H9 (cell line): ENCODE data around the gene TRA2B. TPM values are rescaled to one million over a fixed set of nuclear protein-coding genes. Genes with fewer than 3 reads are reported as not detected.
A peak's percentile ranks its signal among the peaks of the same experiment; 100 is the strongest.

ENCODE experiments used
- DNase-seq: peaks from one replicate; pipeline ENCODE4 v3.0.0-alpha.2; 2017
- H2AFZ ChIP-seq: one replicate; pipeline ENCODE4 v1.6.1; 2013; ENCODE audit warnings: mild to moderate bottlenecking, low read length, control low read depth, moderate library complexity
- H2AK5ac ChIP-seq: 2 replicates; pipeline ENCODE4 v1.6.1; 2013; ENCODE audit warnings: low read length, control low read depth, mixed read lengths; ENCODE audit not compliant: insufficient read length
- H2BK120ac ChIP-seq: one replicate; pipeline ENCODE4 v1.6.1; 2013; ENCODE audit warnings: low read depth, mild to moderate bottlenecking, low read length, control low read depth, inconsistent platforms; ENCODE audit not compliant: poor library complexity, severe bottlenecking
- H2BK12ac ChIP-seq: 2 replicates; pipeline ENCODE4 v1.6.1; 2013; ENCODE audit warnings: low read length, control low read depth, mixed read lengths, low read depth; ENCODE audit not compliant: insufficient read length
- H2BK15ac ChIP-seq: 2 replicates; pipeline ENCODE4 v1.6.1; 2013; ENCODE audit warnings: low read depth, low read length, control low read depth
- H2BK20ac ChIP-seq: one replicate; pipeline ENCODE4 v1.6.1; 2013; ENCODE audit warnings: low read depth, mild to moderate bottlenecking, low read length, control low read depth, inconsistent platforms; ENCODE audit not compliant: poor library complexity, severe bottlenecking
- H2BK5ac ChIP-seq: 2 replicates; pipeline ENCODE4 v1.6.1; 2013; ENCODE audit warnings: low read length, control low read depth, mixed read lengths; ENCODE audit not compliant: insufficient read length
- H3K14ac ChIP-seq: 2 replicates; pipeline ENCODE4 v1.6.1; 2013; ENCODE audit warnings: low read length, control low read depth; ENCODE audit not compliant: insufficient read depth
- H3K18ac ChIP-seq: 2 replicates; pipeline ENCODE4 v1.6.1; 2013; ENCODE audit warnings: low read depth, mild to moderate bottlenecking, mixed read lengths, low read length, control low read depth; ENCODE audit not compliant: insufficient read length
- H3K23ac ChIP-seq: 2 replicates; pipeline ENCODE4 v1.6.1; 2013; ENCODE audit warnings: low read length, control low read depth, mixed read lengths, low read depth; ENCODE audit not compliant: insufficient read length
- H3K23me2 ChIP-seq: 2 replicates; pipeline ENCODE4 v1.6.1; 2013; ENCODE audit warnings: low read depth, mild to moderate bottlenecking, mixed read lengths, low read length, control low read depth; ENCODE audit not compliant: insufficient read length, poor library complexity, severe bottlenecking
- H3K27ac ChIP-seq: 2 replicates; pipeline ENCODE4 v1.5.1; 2013; ENCODE audit warnings: low read length, control low read depth, mixed read lengths, low read depth; ENCODE audit not compliant: insufficient read length
- H3K27me3 ChIP-seq: 2 replicates; pipeline ENCODE4 v1.6.1; 2013; ENCODE audit warnings: low read length, control low read depth, inconsistent platforms; ENCODE audit not compliant: insufficient read depth
- H3K4ac ChIP-seq: 2 replicates; pipeline ENCODE4 v1.6.1; 2013; ENCODE audit warnings: low read depth, mild to moderate bottlenecking, control low read depth, inconsistent platforms, low read length, moderate library complexity
- H3K4me1 ChIP-seq: 2 replicates; pipeline ENCODE4 v1.6.1; 2013; ENCODE audit warnings: low read length, control low read depth, inconsistent platforms; ENCODE audit not compliant: insufficient read depth
- H3K4me2 ChIP-seq: 2 replicates; pipeline ENCODE4 v1.6.1; 2013; ENCODE audit warnings: low read length, control low read depth, mixed read lengths; ENCODE audit not compliant: insufficient read length, insufficient read depth
- H3K56ac ChIP-seq: 2 replicates; pipeline ENCODE4 v1.6.1; 2013; ENCODE audit warnings: low read depth, mild to moderate bottlenecking, mixed read lengths, low read length, control low read depth; ENCODE audit not compliant: insufficient read length
- H3K79me1 ChIP-seq: 2 replicates; pipeline ENCODE4 v1.6.1; 2013; ENCODE audit warnings: low read depth, mild to moderate bottlenecking, moderate library complexity, low read length, control low read depth, inconsistent platforms; ENCODE audit not compliant: insufficient read depth, poor library complexity, severe bottlenecking
- H3K79me2 ChIP-seq: 2 replicates; pipeline ENCODE4 v1.6.1; 2013; ENCODE audit warnings: low read length, control low read depth, inconsistent platforms; ENCODE audit not compliant: insufficient read depth
- H3K9ac ChIP-seq: 2 replicates; pipeline ENCODE4 v1.6.1; 2013; ENCODE audit warnings: low read length, control low read depth, mixed read lengths; ENCODE audit not compliant: insufficient read length; ENCODE audit errors: extremely low read depth
- H3K9me3 ChIP-seq: one replicate; pipeline ENCODE4 v1.6.1; 2013; ENCODE audit warnings: low read depth, low read length, inconsistent platforms; ENCODE audit not compliant: control insufficient read depth
- H3T11ph ChIP-seq: one replicate; pipeline ENCODE4 v1.6.1; 2013; ENCODE audit warnings: mild to moderate bottlenecking, low read length, control low read depth, inconsistent platforms
- H4K20me1 ChIP-seq: one replicate; pipeline ENCODE4 v1.6.1; 2013; ENCODE audit not compliant: control insufficient read depth, insufficient read length, insufficient read depth
- H4K5ac ChIP-seq: 2 replicates; pipeline ENCODE4 v1.6.1; 2013; ENCODE audit warnings: low read depth, mild to moderate bottlenecking, mixed read lengths, low read length, control low read depth; ENCODE audit not compliant: insufficient read length
- H4K8ac ChIP-seq: replicated peaks from 2 replicates; pipeline ENCODE4 v1.6.1; 2013; ENCODE audit warnings: low read length, control low read depth, mixed read lengths, low read depth; ENCODE audit not compliant: insufficient read length
- H4K91ac ChIP-seq: 2 replicates; pipeline ENCODE4 v1.6.1; 2013; ENCODE audit warnings: low read depth, mild to moderate bottlenecking, moderate library complexity, mixed read lengths, low read length, control low read depth; ENCODE audit not compliant: insufficient read length
- H3K27ac Mint-ChIP-seq, 3 experiments: 2 replicates in 2 of 3; 3 replicates in 1 of 3; pipeline ENCODE4 v1.8.0; 2020 to 2021; ENCODE audit warnings: mixed read lengths in 3 of 3, mild to moderate bottlenecking in 1 of 3, moderate library complexity in 1 of 3
- H3K27me3 Mint-ChIP-seq: 2 replicates; pipeline ENCODE4 v1.8.0; 2021; ENCODE audit warnings: low read depth, mild to moderate bottlenecking, moderate library complexity, mixed read lengths
- H3K36me3 Mint-ChIP-seq, 3 experiments: 2 replicates in 2 of 3; 3 replicates in 1 of 3; pipeline ENCODE4 v1.8.0; 2020 to 2021; ENCODE audit warnings: low read depth in 3 of 3, mixed read lengths in 3 of 3; ENCODE audit not compliant: insufficient read depth in 1 of 3
- H3K4me1 Mint-ChIP-seq, 2 experiments: 2 replicates each; pipeline ENCODE4 v1.8.0; 2020; ENCODE audit warnings: mixed read lengths in 2 of 2
- H3K4me3 Mint-ChIP-seq, 2 experiments: 2 replicates in 1 of 2; 3 replicates in 1 of 2; pipeline ENCODE4 v1.8.0; 2020 to 2021; ENCODE audit warnings: mild to moderate bottlenecking in 2 of 2, mixed read lengths in 2 of 2, moderate library complexity in 1 of 2
- H3K9me3 Mint-ChIP-seq, 2 experiments: 2 replicates in 1 of 2; 3 replicates in 1 of 2; pipeline ENCODE4 v1.8.0; 2020; ENCODE audit warnings: mild to moderate bottlenecking in 2 of 2, mixed read lengths in 2 of 2, moderate library complexity in 1 of 2
- WGBS: extraction: QIAGEN DNeasy Blood & Tissue Kit; methylation state at CpG from one replicate; pipeline ENCODE4 v1.1.7; 2013; ENCODE audit warnings: missing lambda C conversion rate, low lambda C conversion rate, mixed read lengths; ENCODE audit not compliant: insufficient read length; ENCODE audit errors: extremely low coverage; 5-methylcytosine and 5-hydroxymethylcytosine counted together
- total RNA-seq: library from RNA; stranded (reverse); gene quantifications from 2 replicates; pipeline ENCODE4 v1.2.1, GENCODE V29; 2021
- TF ChIP-seq, protein P1 (sequence below): fragments of 200-600 bp; sonication (generic); conservative IDR thresholded peaks from 3 replicates; pipeline ENCODE4 v1.8.0; 2021; ENCODE audit warnings: antibody characterized with exemption, mild to moderate bottlenecking

The TRA2B gene
- total RNA-seq, 1 experiment from 2014 or later: 344 TPM

DNA sequence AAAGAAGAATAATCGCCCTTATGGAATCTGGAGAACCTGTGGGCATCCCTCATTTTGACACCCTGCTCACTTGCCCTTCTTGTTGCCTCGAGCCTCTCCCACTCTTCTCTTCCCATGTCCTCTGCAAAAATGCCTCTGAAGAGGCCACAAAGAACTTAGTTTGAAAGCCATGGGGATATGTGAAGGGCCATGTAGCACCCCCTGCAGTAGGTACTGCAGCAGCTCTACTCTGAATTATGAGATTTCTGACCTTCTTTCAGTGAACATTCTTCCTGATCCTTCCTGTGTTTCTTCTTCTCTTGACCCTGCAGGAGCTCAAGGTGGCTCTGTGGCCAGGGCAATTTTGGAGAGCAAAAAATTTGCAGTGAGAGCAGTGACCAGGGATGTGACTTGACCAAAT lies 30.4 kb upstream of the TRA2B start:
- Histone ChIP-seq H3K4ac (no peak overlapping the region), H3K56ac (no peak overlapping the region), H2BK15ac (no peak overlapping the region), H2BK12ac (no peak overlapping the region), H3K27ac (no peak overlapping the region), H2AFZ (no peak overlapping the region), H3T11ph (no peak overlapping the region), H3K23ac (no peak overlapping the region), H3K9me3 (no peaks in the 10 kb centered on the region), H3K79me2 (no peaks in the 10 kb centered on the region), H2AK5ac (no peak overlapping the region), H3K4me2 (no peak overlapping the region), H3K79me1 (no peaks in the 10 kb centered on the region), H3K4me1 (no peaks in the 10 kb centered on the region), H2BK120ac (no peak overlapping the region), H4K5ac (no peak overlapping the region), H2BK20ac (no peak overlapping the region), H3K14ac (no peak overlapping the region), H3K27me3 (no peaks in the 10 kb centered on the region), H4K20me1 (no peaks in the 10 kb centered on the region), H2BK5ac (no peak overlapping the region), H3K23me2 (no peaks in the 10 kb centered on the region), H4K8ac (no peak overlapping the region), H3K18ac (no peak overlapping the region), H3K9ac (no peak overlapping the region), H4K91ac (no peak overlapping the region)
- DNase-seq: no peak
- Mint-ChIP-seq H3K27me3 (peaks cover 2% of the 10 kb centered on the region), H3K9me3 (peaks cover 3 to 8% of the 10 kb centered on the region in 2 experiments; a peak in 4 of 5 replicates), H3K4me3 (no peak overlapping the region), H3K27ac (no peak overlapping the region), H3K36me3 (no peaks in the 10 kb centered on the region), H3K4me1 (no peaks in the 10 kb centered on the region)
- WGBS: no CpG with 5 or more reads among the region's 2 CpGs
- TF ChIP-seq, protein P1, sequence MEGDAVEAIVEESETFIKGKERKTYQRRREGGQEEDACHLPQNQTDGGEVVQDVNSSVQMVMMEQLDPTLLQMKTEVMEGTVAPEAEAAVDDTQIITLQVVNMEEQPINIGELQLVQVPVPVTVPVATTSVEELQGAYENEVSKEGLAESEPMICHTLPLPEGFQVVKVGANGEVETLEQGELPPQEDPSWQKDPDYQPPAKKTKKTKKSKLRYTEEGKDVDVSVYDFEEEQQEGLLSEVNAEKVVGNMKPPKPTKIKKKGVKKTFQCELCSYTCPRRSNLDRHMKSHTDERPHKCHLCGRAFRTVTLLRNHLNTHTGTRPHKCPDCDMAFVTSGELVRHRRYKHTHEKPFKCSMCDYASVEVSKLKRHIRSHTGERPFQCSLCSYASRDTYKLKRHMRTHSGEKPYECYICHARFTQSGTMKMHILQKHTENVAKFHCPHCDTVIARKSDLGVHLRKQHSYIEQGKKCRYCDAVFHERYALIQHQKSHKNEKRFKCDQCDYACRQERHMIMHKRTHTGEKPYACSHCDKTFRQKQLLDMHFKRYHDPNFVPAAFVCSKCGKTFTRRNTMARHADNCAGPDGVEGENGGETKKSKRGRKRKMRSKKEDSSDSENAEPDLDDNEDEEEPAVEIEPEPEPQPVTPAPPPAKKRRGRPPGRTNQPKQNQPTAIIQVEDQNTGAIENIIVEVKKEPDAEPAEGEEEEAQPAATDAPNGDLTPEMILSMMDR: peak; percentile 21; the same call in 1 of the 3 replicates
